Stomach smooth muscle (tissue), 2 donors: ENCODE data around the gene INF2.

ENCODE experiments used
- H3K27ac ChIP-seq: one replicate; pipeline ENCODE4 v1.7.0; 2013; ENCODE audit warnings: mild to moderate bottlenecking, low read length, inconsistent platforms
- H3K27me3 ChIP-seq, 2 donors: one replicate each; pipeline ENCODE4 v1.7.0; 2013; ENCODE audit warnings: low read length in 2 of 2; ENCODE audit not compliant: insufficient read depth in 2 of 2, control insufficient read depth in 1 of 2
- H3K36me3 ChIP-seq, 2 donors: one replicate each; pipeline ENCODE4 v1.7.0; 2013; ENCODE audit warnings: low read length in 2 of 2; ENCODE audit not compliant: control insufficient read depth in 2 of 2, insufficient read depth in 2 of 2
- H3K4me1 ChIP-seq: one replicate; pipeline ENCODE4 v1.7.0; 2013; ENCODE audit warnings: low read length; ENCODE audit not compliant: control insufficient read depth, insufficient read depth
- H3K4me3 ChIP-seq, 2 donors: one replicate each; pipeline ENCODE4 v1.7.0; 2013; ENCODE audit warnings: low read length in 2 of 2
- H3K9ac ChIP-seq, 2 donors: one replicate each; pipeline ENCODE4 v1.7.0; 2013; ENCODE audit warnings: low read length in 2 of 2, mild to moderate bottlenecking in 1 of 2
- H3K9me3 ChIP-seq, 2 donors: one replicate each; pipeline ENCODE4 v1.7.0; 2013; ENCODE audit warnings: low read length in 2 of 2; ENCODE audit not compliant: control insufficient read depth in 2 of 2
- donor health status: healthy.
- donor health status: Pancreatic carcinoma.

Gene INF2

DNA sequence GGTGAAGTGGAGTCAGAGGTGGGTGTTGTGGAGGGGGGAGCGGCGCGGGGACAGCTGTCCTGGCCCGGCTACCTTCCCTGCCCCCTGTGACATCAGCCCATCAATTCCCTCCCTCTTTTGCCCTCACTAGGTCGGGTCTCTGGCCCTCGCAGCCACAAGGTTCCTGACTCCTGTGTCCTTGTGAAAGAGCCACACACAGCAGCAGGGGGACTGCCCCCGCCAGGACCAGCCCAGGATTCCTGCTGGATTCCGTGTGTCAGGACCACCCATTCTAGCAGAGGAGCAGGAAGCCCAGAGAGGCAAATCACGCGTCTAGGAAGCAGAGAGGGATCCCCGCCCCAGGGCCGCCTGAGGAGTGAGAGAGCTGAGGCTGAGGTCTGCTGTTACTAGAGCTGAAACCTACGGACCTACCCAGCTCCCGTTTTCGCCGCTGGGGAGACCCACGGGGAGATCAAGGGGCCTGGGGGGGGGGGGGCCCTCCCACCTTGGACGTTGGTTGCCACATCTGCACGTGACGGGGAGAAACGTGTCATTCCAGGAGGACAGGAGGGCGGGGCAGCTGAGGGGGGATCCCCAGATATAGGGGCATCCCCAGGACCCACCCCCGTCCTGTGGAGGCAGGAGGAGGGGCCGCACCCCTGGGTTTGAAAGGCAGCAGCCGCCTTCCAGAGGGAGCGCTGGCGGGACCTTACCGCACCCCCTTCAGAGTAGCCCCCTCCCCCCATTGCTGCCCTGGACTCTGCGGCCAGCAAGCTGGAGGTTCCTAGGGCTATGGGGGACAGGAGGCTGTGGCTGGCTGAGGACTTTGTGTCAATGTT is 12.5 kb upstream of the INF2 start:
- Histone ChIP-seq H3K36me3 (no peaks in the 10 kb centered on the region), H3K27ac (peak overlapping the region; percentile 76), H3K9me3 (no peaks in the 10 kb centered on the region), H3K4me3 (peak overlapping the region; percentile 74 to 77), H3K9ac (peak overlapping the region; percentile 72 to 76), H3K4me1 (peaks cover 48% of the 10 kb centered on the region), H3K27me3 (no peaks in the 10 kb centered on the region)

- Histone ChIP-seq H3K4me1 (peaks cover 56% of the 10 kb centered on the region), H3K4me3 (peak overlapping the region; percentile 74 to 77), H3K27me3 (no peaks in the 10 kb centered on the region), H3K27ac (peak overlapping the region; percentile 76), H3K9ac (peak overlapping the region; percentile 72 to 76), H3K9me3 (no peaks in the 10 kb centered on the region), H3K36me3 (no peaks in the 10 kb centered on the region)
These were observed 11.7 kb upstream of the INF2 start for GRCh38 chr14:104677512-104678332.

- H3K4me1 ChIP-seq, result peaks cover 57% of the 10 kb centered on the region
- H3K9ac ChIP-seq, result peak overlapping the region; percentile 72 to 76
- H3K36me3 ChIP-seq, result no peaks in the 10 kb centered on the region
- H3K9me3 ChIP-seq, result no peaks in the 10 kb centered on the region
- H3K4me3 ChIP-seq, result peak overlapping the region; percentile 74 to 77
- H3K27me3 ChIP-seq, result no peaks in the 10 kb centered on the region
- peak overlapping the region; percentile 76 for H3K27ac ChIP-seq
These were observed 11.1 kb upstream of the INF2 start for GRCh38 chr14:104678346-104678745.

DNA sequence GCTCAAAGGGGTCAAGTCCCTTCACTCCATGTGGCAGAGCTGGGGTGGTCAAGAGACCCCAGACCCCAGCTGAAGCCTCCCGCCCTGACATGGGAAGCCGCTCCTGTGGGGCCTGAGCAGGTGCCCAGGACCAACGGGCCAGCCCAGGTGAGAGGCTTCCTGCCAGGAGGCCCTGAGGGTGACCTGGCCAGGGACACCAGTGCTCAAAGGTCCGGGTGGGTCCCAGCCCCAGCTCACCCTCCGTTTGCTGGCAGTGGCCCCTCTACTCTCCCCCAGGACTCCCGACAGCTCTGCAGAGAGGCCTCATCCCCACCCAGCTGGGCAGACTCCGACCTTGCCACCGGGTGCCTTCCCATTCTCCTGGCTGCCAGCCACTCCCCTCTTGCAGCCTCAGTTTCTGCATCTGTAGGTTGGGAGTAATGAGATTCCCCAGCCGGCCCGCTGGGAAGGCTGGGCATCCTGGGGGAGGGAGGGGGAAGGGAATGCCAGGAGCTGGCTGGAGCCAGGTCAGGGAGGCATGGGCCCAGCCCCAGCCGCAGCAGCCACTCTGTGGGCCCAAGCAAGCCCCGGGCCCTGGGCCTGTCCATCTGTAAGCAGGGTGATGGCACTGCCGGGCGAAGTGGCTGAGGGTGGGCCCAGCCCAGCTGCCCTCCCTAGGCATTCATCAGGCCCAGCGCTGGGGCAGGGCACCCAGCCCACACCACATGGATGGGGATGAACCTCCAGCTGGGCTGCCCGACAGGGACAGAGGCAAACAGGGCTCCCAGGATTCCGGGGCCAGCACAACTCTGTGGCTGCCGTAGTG is 10.3 kb upstream of the INF2 start:
- Histone ChIP-seq H3K4me3 (peak overlapping the region in 1 of 2 donors; percentile 74), H3K9me3 (no peaks in the 10 kb centered on the region), H3K36me3 (no peaks in the 10 kb centered on the region), H3K9ac (peak overlapping the region in 1 of 2 donors; percentile 76), H3K27me3 (no peaks in the 10 kb centered on the region), H3K4me1 (peaks cover 57% of the 10 kb centered on the region), H3K27ac (peak overlapping the region; percentile 76)

- Histone ChIP-seq H3K9me3 (no peaks in the 10 kb centered on the region), H3K4me3 (peak overlapping the region in 1 of 2 donors; percentile 49), H3K9ac (no peak overlapping the region), H3K27ac (peak overlapping the region; percentile 69), H3K4me1 (peaks cover 57% of the 10 kb centered on the region), H3K36me3 (no peaks in the 10 kb centered on the region), H3K27me3 (no peaks in the 10 kb centered on the region)
These were observed 9.2 kb upstream of the INF2 start for GRCh38 chr14:104680056-104680805.

DNA sequence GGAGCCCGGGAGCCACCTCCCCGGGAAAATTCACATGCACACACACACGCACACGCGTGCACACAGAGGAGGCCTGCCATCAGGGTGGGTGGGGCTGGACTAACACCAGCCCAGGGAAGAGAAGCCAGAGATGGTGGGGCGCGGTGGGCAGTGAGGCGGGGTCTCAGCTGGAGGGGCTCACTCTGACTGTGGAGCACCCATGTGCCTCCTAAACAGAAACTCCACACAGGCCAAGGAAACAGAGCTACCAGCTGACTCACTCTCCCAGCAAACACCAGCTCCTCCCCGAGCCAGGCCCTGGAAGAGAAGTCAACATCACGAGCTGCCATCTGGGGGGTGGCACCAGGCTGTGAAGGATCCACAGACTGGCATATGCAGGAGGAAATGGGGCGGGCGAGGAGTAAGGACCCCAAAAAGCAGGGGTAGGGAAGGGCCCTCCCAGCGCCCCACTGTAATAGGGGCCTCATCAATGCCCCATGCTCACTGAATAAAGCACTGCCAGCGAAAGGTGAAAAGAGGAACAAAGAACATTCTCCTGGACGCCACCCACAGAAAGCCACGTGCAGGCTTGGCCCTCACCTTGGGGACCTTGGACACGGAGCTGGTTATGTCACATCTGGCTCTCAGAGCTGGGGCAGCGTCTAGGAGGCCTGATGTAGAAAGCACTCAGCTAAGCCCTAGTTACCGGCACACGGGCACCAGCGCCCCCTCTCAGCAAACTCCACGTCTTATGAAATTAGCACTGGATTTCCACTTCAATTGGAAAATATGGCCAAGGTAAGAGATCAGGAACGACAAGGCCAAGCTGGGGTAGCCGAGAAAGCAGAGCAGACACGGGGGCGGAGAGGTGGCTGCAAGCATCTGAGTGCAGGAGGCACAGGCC is 8.4 kb upstream of the INF2 start:
- Histone ChIP-seq H3K4me3 (peak overlapping the region in 1 of 2 donors; percentile 49), H3K36me3 (no peaks in the 10 kb centered on the region), H3K27ac (peak overlapping the region; percentile 69), H3K9me3 (no peaks in the 10 kb centered on the region), H3K27me3 (no peaks in the 10 kb centered on the region), H3K4me1 (peaks cover 57% of the 10 kb centered on the region), H3K9ac (peak overlapping the region; percentile 21 to 29)

DNA sequence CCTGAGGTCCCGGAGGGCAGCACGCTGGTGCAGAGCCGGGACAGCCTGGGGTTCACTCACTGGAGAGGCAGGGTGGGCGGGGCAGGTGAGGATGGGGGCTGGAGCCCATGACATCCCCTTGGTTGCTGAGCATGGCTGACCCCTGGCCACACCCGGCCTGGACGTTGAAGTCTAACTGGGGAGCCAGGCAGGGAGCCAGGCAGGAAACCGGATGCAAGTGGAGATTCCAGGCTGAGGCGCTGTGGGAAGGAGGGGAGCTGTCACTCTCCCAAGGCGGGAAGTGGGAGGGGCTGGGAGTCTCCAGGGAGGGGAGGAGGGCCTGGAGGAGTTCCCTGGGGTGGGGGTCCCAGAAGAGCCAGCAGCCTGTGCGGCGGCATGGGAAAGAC is 7.7 kb upstream of the INF2 start:
- Histone ChIP-seq H3K27me3 (no peaks in the 10 kb centered on the region), H3K9me3 (no peaks in the 10 kb centered on the region), H3K4me1 (peaks cover 57% of the 10 kb centered on the region), H3K9ac (peak overlapping the region in 1 of 2 donors; percentile 29), H3K4me3 (peak overlapping the region; percentile 43 to 52), H3K27ac (peak overlapping the region; percentile 69), H3K36me3 (no peaks in the 10 kb centered on the region)

GRCh38 chr14:104682107-104682593 is 7.3 kb upstream of the INF2 start:
- H3K9ac ChIP-seq, result peak overlapping the region in 1 of 2 donors; percentile 29
- H3K4me1 ChIP-seq, result peaks cover 54% of the 10 kb centered on the region
- peak overlapping the region; percentile 43 to 52 for H3K4me3 ChIP-seq
- peak overlapping the region; percentile 46 for H3K27ac ChIP-seq
- H3K9me3 ChIP-seq, result no peaks in the 10 kb centered on the region
- H3K27me3 ChIP-seq, result no peaks in the 10 kb centered on the region
- H3K36me3 ChIP-seq, result no peaks in the 10 kb centered on the region

DNA sequence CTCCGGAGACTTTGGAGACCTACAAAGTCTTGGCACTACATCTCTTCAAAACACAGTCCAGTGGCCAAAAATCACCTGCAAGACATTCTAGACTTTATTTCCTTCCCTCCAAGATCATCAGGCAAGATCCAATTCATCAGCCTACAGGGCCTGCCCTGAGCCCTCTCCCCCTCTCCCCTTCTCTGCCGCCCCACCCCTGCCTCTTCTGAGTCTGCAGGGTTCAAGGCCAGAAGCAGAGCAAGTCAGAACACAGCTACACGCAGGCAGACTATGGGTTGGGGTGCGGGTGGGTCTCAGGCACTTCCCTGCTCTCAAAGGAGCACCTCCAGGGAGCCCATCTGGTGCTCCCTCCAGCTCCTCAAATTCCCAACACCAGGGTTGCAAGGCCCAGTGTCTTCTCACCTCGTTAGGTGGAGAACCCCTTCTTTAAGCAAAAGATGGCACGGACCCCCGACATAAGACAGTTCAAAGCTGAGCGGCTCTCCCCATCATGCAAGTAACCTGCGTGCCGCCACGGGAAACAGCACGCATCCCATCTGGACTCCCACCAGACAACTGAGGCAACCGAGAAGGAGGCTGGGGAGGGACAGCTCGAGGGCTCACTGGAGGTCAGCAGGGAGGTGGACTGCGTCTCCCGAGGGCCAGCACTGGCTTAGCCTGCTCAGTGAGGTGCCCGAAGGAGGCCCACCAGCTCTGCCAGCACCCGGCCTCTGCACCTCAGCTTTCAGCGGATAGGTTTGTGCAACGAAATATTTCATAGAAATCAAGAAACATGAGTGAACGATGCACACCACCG is 5.6 kb upstream of the INF2 start:
- no peaks in the 10 kb centered on the region for H3K27me3 ChIP-seq
- no peaks in the 10 kb centered on the region for H3K9me3 ChIP-seq
- no peak overlapping the region for H3K27ac ChIP-seq
- H3K36me3 ChIP-seq, result no peaks in the 10 kb centered on the region
- H3K4me1 ChIP-seq, result peaks cover 53% of the 10 kb centered on the region
- H3K4me3 ChIP-seq, result no peak overlapping the region
- H3K9ac ChIP-seq, result no peak overlapping the region
